Hepatocyte (in vitro differentiated cells): Measurements from ENCODE around the gene ZDHHC24. TPM values are rescaled to one million over a fixed set of nuclear protein-coding genes. Genes with fewer than 3 reads are reported as not detected.

Source experiments
- DNase-seq: peaks from one replicate; pipeline ENCODE4 v3.0.0-alpha.2; 2016; ENCODE audit warnings: low spot score
- H2AFZ ChIP-seq: fragments of 200-600 bp; sonication (generic); 2 replicates; pipeline ENCODE4 v1.6.0; 2016; ENCODE audit warnings: antibody characterized with exemption, mild to moderate bottlenecking
- H3K27ac ChIP-seq: fragments of 200-600 bp; sonication (generic); 2 replicates; pipeline ENCODE4 v1.5.1; 2016; ENCODE audit warnings: mild to moderate bottlenecking
- H3K27me3 ChIP-seq: fragments of 200-600 bp; sonication (generic); 2 replicates; pipeline ENCODE4 v1.6.1; 2016
- H3K36me3 ChIP-seq: fragments of 200-600 bp; sonication (generic); replicated peaks from 2 replicates; pipeline ENCODE4 v1.5.1; 2016; ENCODE audit warnings: low read depth; ENCODE audit not compliant: insufficient read depth
- H3K4me1 ChIP-seq: fragments of 200-600 bp; sonication (generic); 2 replicates; pipeline ENCODE4 v1.5.1; 2016; ENCODE audit warnings: mild to moderate bottlenecking, moderate library complexity; ENCODE audit not compliant: insufficient read depth
- H3K4me2 ChIP-seq: fragments of 200-600 bp; sonication (generic); 2 replicates; pipeline ENCODE4 v1.6.0; 2016
- H3K4me3 ChIP-seq: fragments of 200-600 bp; sonication (generic); 2 replicates; pipeline ENCODE4 v1.5.1; 2016; ENCODE audit warnings: mild to moderate bottlenecking
- H3K79me2 ChIP-seq: fragments of 200-600 bp; sonication (generic); 2 replicates; pipeline ENCODE4 v1.6.0; 2017; ENCODE audit warnings: mild to moderate bottlenecking
- H3K9me2 ChIP-seq: fragments of 200-600 bp; sonication (generic); replicated peaks from 2 replicates; pipeline ENCODE4 v1.6.0; 2017; ENCODE audit warnings: mild to moderate bottlenecking; ENCODE audit not compliant: insufficient read depth
- H3K9me3 ChIP-seq: fragments of 200-600 bp; sonication (generic); 2 replicates; pipeline ENCODE4 v1.5.1; 2016; ENCODE audit warnings: low read depth, mild to moderate bottlenecking
- H4K20me1 ChIP-seq: fragments of 200-600 bp; sonication (generic); 2 replicates; pipeline ENCODE4 v1.6.0; 2016; ENCODE audit warnings: mild to moderate bottlenecking; ENCODE audit not compliant: insufficient read depth, poor library complexity, severe bottlenecking
- EZH2 ChIP-seq: fragments of 200-600 bp; sonication (generic); IDR thresholded peaks from 2 replicates; pipeline ENCODE4 v1.6.1; 2016; ENCODE audit warnings: antibody characterized with exemption, mild to moderate bottlenecking, borderline replicate concordance
- EZH2phosphoT487 ChIP-seq: fragments of 200-600 bp; sonication (generic); IDR thresholded peaks from one replicate; pipeline ENCODE4 v1.6.1; 2018; ENCODE audit warnings: antibody characterized with exemption, mild to moderate bottlenecking, low read depth, moderate library complexity; ENCODE audit not compliant: unreplicated experiment, severe bottlenecking
- WGBS: methylation state at CpG from one replicate; pipeline ENCODE4 v1.1.6; 2016; ENCODE audit warnings: low lambda C conversion rate; ENCODE audit errors: missing lambda C conversion rate; 5-methylcytosine and 5-hydroxymethylcytosine counted together
- polyA plus RNA-seq: library from polyadenylated mRNA; unstranded; fragments of >200 nt; fragmentation: Nextera tagmentation; extraction: Ambion mirVana; gene quantifications from 2 replicates; pipeline ENCODE4 v1.2.1, GENCODE V29; 2016
- total RNA-seq: library from RNA; depleted of rRNA; stranded (reverse); fragments of >200 nt; gene quantifications from 2 replicates; pipeline ENCODE4 v1.2.3, GENCODE V29; 2014
- TF ChIP-seq, protein P1 (sequence below): fragments of 200-600 bp; sonication (generic); IDR thresholded peaks from 2 replicates; pipeline ENCODE4 v1.5.1; 2016; ENCODE audit warnings: antibody characterized with exemption, mild to moderate bottlenecking; ENCODE audit not compliant: poor library complexity

ZDHHC24 gene
- total and polyA plus RNA-seq, 2 experiments from 2014 or later: 10.3 to 16.9 TPM

DNA sequence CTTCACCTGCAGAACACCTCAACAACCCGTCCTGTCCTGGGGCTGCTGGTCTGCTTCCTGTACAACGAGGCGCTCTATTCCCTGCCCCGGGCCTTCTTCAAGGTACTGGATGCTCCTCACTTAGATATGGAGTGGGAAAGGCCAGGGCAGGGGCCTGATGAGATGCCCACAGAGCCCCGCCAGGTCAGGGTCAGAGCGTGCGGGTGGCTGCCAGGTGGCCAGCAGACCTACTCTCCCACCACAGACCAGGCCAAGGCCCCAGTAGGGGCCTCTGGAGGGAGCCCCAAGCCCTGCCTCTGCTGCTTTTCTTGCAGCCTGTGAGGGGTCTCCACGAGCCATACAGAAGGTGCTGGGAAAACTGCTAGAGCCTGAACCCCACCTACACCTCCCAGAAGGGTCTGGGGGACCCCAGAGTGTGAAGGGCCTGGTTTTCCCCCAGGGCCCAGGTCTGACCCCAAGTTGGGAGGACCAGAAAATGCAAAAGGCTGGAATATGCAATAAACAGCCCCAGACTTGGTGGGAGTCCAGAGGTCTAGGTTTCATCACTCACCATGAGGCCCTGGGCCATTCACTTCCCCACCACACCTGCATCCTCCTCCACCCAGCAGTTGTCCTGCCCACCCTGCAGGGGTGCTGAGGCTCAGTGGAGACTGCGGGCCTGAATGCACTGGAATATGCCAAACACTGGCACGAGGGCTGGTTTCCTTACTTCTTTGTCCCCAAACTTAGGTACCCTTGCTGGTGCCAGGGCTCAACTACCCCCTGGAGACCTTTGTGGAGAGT is 14.7 kb downstream of the ZDHHC24 start:
- no peaks in the 10 kb centered on the region for H3K9me2 ChIP-seq
- H3K79me2 ChIP-seq: no peaks in the 10 kb centered on the region
- no peak overlapping the region for H3K27ac ChIP-seq
- H3K4me1 ChIP-seq: no peaks in the 10 kb centered on the region
- no peak overlapping the region for H3K4me2 ChIP-seq
- H3K4me3 ChIP-seq: no peak overlapping the region
- no peaks in the 10 kb centered on the region for H3K36me3 ChIP-seq
- no peak overlapping the region for H2AFZ ChIP-seq
- H3K9me3 ChIP-seq: no peaks in the 10 kb centered on the region
- no peak for DNase-seq
- TF ChIP-seq EZH2 (no peak), EZH2phosphoT487 (no peak)
- TF ChIP-seq, protein P1, sequence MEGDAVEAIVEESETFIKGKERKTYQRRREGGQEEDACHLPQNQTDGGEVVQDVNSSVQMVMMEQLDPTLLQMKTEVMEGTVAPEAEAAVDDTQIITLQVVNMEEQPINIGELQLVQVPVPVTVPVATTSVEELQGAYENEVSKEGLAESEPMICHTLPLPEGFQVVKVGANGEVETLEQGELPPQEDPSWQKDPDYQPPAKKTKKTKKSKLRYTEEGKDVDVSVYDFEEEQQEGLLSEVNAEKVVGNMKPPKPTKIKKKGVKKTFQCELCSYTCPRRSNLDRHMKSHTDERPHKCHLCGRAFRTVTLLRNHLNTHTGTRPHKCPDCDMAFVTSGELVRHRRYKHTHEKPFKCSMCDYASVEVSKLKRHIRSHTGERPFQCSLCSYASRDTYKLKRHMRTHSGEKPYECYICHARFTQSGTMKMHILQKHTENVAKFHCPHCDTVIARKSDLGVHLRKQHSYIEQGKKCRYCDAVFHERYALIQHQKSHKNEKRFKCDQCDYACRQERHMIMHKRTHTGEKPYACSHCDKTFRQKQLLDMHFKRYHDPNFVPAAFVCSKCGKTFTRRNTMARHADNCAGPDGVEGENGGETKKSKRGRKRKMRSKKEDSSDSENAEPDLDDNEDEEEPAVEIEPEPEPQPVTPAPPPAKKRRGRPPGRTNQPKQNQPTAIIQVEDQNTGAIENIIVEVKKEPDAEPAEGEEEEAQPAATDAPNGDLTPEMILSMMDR: no peak
- no peaks in the 10 kb centered on the region for H3K27me3 ChIP-seq
- H4K20me1 ChIP-seq: no peaks in the 10 kb centered on the region
- 95% methylated on average over 10 of the region's 10 CpGs for WGBS

DNA sequence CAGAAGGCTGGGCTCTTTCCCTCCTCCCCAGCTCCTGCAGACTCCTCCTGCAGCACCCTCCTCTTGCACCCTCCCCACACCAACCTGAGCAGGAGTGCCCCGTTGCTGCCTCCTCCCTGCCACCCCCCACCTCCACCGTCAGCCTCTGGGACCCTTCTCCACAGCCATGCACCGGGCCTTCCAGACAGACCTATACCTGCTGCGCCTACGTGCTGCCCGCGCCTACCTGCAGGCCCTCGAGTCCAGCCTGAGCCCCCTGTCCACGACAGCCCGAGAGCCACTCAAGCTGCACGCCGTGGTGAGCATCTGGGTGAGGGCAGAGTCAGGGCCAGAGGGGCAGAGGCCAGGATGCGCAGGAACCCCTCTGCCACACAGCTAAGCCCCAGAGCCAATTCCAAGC is 16.2 kb downstream of the ZDHHC24 start:
- H3K9me2 ChIP-seq: no peaks in the 10 kb centered on the region
- no peak overlapping the region for H3K27ac ChIP-seq
- no peaks in the 10 kb centered on the region for H3K4me1 ChIP-seq
- H3K4me3 ChIP-seq: no peak overlapping the region
- no peak overlapping the region for H3K4me2 ChIP-seq
- no peaks in the 10 kb centered on the region for H4K20me1 ChIP-seq
- H3K9me3 ChIP-seq: no peaks in the 10 kb centered on the region
- H3K36me3 ChIP-seq: no peaks in the 10 kb centered on the region
- no peaks in the 10 kb centered on the region for H3K79me2 ChIP-seq
- H3K27me3 ChIP-seq: no peaks in the 10 kb centered on the region
- TF ChIP-seq EZH2phosphoT487: no peak
- WGBS: 94% methylated on average over 12 of the region's 13 CpGs
- H2AFZ ChIP-seq: no peak overlapping the region
- DNase-seq: no peak

DNA sequence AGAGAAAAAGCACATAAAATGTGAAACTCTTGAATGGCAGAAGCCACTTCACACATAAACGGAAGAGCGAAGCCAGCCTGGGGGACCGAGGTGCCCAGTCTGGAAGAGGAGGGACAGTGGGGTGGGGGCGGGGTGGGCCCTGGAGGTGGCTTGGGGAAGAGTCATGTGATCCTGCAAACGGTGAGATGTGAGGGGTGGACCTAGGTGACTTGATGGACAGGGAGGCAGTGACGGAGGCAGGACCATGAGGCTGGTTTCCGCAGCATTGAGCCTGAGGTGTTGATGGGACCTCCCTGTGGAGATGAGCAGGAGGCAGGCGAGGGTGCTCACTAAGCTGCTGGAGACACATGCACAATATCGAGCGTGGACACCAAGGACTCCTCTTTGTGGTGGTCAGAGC is 16.8 kb downstream of the ZDHHC24 start:
- H3K36me3 ChIP-seq: no peaks in the 10 kb centered on the region
- no peaks in the 10 kb centered on the region for H3K27me3 ChIP-seq
- H3K9me2 ChIP-seq: no peaks in the 10 kb centered on the region
- no peak overlapping the region for H3K4me2 ChIP-seq
- no peaks in the 10 kb centered on the region for H3K9me3 ChIP-seq
- no peaks in the 10 kb centered on the region for H4K20me1 ChIP-seq
- no peak for DNase-seq
- H3K27ac ChIP-seq: no peak overlapping the region
- no peaks in the 10 kb centered on the region for H3K4me1 ChIP-seq
- 91% methylated on average over 8 of the region's 10 CpGs for WGBS
- H2AFZ ChIP-seq: no peak overlapping the region
- no peak for TF ChIP-seq EZH2
- no peak for TF ChIP-seq EZH2phosphoT487
- TF ChIP-seq, protein P1: no peak
- no peaks in the 10 kb centered on the region for H3K79me2 ChIP-seq
- H3K4me3 ChIP-seq: no peak overlapping the region

DNA sequence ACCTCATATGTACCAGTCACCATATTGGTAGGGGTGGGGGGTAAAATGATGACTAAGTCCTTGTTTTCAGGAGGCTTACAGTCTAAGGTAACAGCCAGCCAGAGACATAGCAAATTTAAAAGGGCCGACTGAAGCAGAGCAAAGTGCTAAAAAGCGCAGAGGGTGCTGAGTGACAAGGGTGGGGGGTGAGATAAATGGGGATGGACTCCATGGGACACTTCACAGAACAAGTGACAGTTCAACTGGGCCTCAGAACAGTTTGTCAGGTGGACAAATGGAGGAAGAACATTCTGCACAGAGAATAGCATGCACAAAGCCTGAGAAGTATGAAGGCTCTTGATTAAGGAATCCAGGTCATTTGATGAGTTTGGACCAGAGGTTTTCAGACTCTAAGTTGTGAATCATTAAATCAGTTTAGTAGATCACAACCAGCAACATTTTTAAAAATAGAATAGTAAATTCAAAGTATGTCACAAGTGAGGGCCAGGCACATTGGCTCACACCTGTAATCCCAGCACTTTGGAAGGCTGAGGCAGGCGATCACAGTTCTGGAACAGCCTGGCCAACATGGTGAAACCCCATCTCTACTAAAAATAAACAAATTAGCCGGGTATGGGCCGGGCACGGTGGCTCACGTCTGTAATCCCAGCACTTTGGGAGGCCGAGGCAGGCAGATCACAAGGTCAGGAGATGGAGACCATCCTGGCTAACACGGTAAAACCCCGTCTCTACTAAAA is 21.4 kb downstream of the ZDHHC24 start:
- Histone ChIP-seq H3K79me2 (no peaks in the 10 kb centered on the region), H3K4me1 (no peaks in the 10 kb centered on the region), H3K9me2 (no peaks in the 10 kb centered on the region), H2AFZ (no peak overlapping the region), H3K9me3 (no peaks in the 10 kb centered on the region), H3K27me3 (no peaks in the 10 kb centered on the region), H3K4me3 (no peak overlapping the region), H4K20me1 (no peaks in the 10 kb centered on the region), H3K4me2 (no peak overlapping the region), H3K36me3 (no peaks in the 10 kb centered on the region), H3K27ac (no peak overlapping the region)
- TF ChIP-seq, protein P1: no peak
- TF ChIP-seq EZH2 (no peak), EZH2phosphoT487 (no peak)
- DNase-seq: no peak
- 96% methylated on average over 10 of the region's 10 CpGs for WGBS
